Stimulated activated naive CD4-positive, alpha-beta T cell (primary cell): ENCODE results near the gene ASCL2.

Experiments
- DNase-seq, 6 experiments: peaks; one replicate each; lab custom pipeline; 2025; lab: John Stamatoyannopoulos, UW

Gene ASCL2

DNA sequence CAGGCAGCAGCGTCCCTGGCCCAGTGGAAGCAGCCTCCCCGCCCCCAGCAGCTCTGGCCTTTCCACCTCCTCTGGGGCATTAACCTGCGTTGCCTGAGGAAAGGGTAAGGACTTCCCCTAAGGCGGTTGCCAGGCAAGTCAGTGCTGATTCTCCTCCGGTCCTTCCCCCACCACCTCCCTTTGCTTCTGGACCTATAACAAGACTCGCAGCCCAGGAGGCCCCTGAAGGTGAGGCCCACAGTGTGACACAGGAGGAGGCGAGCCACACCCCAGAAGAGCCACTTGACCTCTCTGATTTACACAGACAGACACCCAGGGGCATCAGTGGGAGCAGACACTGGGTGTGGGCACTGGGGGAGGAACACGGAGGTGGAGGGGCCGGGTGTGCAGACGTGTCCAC is 35.4 kb downstream of the ASCL2 start:
- no peak for DNase-seq

DNA sequence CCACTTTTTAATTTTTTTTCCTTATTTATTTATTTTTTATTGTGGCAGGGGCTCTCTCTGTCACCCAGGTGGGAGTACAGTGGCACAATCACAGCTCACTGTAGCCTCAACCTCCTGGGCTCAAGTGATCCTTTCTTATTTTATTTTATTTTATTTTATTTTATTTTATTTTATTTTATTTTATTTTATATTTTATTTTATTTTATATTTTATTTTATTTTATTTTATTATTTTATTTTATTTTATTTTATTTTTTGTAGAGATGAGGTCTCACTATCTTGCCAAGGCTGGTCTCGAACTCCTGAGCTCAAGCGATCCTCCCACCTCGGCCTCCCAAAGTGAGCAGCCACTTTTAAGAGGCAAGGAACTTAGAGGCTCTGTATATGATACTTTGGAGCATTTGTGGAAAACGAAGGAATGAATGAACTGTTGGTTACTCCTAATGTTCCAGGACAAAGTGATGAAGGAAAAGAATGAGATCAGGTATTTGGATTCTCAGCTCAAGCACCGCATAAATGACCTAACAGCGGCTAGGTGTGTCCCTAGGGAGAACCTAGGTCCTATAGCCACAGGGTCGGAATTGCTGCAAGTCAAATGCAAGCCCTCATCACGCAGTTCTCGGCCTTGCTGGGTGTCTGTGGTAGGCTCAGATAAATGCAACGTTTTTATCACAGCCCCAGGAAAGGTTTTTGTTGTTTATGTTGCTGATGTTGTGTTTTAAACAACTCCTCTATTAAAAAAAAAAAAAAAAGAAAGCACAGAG is 36.5 kb downstream of the ASCL2 start:
- DNase-seq, result no peak

DNA sequence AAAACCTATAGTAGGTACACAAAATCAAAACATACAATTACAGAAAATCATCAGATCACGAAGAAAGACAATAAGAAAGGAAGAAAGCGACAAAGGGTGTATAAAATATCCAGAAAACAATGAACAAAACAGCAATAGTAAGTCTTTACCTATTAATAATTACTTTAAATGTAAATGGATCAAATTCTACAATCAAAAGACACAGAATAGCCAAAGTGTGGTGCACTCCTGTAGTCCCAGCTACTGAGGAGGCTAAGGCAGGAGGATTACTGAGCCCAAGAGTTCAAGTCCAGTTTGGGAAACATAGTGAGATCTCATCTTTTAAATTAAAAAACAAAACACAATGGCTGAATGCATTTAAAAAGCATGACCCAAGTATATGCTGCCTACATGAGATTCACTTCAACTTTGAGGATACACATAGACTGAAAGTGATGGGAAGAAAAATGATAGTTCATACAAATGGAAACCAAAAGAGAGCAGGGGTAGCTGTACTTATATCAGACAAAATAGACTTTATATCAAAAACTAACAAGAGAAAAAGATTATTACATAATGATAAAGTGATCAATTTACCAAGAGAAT is 40.6 kb downstream of the ASCL2 start:
- DNase-seq, result no peak

DNA sequence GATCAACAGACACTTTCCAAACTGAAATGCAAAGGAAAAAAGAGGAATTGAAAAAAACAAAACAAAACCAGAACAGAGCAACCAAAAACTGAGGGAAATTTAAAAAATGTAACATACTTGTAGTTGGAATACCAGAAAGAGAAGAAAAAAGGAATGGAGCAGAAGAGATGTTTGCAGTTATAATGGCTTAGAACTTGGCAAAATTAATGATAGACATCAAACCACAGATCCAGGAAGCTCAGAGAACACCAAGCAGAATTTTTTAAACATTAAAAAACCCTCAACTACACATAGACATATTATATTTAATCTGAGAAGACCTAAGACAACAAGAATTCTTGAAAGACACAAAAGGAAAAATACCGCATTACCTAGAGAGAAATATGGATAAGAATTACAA is 46.1 kb downstream of the ASCL2 start:
- no peak for DNase-seq

DNA sequence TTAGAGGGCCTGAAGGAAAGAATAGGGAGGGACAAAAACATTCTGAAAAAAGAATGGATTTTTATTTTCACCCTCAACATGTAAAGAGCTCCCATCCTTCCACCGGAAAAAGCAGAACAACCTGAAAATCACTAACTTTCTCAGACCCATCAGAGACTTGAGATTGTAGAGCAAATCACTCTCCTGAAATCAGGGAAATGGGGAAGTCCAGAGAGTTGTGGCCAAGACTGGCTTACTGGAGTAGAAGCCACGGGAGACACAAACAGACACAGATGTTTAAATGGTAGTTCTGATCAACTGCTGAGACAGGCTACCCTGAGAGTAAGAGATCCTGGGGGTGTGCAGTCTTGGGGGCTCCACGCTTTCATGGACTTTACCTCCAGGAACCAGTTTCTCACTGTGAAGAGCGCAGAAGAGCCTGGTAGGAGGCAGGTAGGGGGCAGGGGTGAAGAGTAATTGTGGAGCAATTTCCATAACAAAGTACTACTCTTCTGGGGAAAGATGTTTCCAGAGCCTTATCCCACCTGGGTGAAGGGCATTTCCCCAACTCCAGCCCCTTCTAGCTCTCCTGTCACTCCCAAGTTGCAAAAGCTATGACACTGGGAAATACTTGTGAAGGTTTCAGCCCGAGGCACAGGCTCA is 47.1 kb downstream of the ASCL2 start:
- no peak for DNase-seq

DNA sequence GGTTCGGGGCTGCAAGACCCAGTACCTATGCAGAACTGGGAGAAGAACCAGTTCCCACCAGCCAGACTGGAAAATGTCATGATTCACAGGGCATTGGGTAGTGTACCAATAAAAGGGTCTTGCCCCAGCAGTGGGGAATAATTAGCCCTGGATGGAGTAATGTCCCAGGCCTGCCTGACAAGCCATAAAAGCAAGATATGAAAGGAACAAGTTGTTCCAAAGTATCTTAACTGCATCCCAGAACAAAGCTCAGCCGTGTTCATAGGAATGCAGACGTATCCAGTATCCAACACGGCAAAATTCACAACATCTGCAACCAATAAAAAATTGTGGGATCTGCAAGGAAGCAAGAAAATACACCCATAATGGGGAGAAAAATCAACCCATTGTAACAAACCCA is 47.9 kb downstream of the ASCL2 start:
- DNase-seq, result no peak

DNA sequence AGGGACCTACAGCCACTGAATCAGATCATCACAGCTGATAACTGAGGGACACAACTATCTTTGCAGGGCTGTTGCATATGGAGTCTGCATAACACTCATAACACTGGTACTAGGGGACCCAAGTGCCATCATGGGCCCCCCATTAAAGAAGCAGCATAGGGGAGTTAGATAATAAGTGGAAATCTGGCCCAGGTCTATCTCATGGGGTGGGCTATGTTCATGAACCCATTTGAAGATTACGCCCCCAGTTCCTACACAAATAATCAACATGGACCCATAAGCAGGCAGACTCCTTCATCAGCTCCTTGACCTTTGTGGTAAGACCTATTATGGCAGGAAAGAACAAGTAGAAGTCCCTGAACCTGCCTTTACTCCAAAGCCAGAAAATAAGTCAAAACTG is 48.8 kb downstream of the ASCL2 start:
- no peak for DNase-seq

DNA sequence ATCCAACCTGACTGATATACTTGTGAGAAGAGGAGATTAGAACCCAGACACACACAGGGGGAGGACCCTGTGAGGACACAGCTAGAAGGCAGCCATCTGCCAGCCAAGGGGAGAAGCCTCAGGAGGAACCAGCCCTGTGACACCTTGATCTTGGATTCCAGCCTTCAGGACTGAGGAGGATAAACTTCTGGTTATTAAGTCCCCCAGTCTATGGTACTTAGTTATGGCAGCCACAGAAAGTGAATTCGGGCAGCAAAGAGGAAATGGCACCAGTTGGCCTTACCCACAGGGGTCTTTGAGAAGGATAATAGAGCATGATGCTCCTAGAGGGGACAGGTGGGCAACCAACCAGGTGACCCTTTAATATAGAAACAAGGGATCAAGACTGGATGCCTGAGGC is 49.4 kb downstream of the ASCL2 start:
- DNase-seq, result no peak

DNA sequence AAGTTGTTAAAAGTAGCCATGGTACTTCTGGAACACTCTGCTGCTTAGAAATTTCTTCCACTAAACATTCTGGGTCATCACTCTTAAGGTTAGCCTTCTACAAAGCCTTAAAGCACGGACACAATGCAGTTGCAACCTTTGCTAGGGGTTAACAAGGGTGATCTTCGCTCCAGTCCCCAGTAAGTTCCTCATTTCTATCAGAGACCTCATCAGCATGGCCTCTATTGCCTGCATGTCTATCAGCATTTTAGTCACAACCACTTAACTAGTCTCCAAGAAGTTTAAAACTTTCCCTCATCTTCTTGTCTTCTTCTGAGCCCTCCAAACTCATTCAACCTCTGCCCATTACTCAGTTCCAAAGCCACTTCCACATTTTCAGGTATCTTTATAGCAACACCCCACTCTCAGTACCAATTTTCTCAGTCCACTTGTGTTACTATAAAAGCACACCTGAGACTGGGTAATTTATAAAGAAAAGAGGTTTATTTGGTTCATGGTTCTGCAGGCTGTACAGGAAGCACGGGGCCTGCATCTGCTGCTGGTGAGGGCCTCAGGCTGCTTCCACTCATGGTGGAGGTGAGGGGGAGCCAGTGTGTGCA is 50.1 kb downstream of the ASCL2 start:
- DNase-seq, result no peak

DNA sequence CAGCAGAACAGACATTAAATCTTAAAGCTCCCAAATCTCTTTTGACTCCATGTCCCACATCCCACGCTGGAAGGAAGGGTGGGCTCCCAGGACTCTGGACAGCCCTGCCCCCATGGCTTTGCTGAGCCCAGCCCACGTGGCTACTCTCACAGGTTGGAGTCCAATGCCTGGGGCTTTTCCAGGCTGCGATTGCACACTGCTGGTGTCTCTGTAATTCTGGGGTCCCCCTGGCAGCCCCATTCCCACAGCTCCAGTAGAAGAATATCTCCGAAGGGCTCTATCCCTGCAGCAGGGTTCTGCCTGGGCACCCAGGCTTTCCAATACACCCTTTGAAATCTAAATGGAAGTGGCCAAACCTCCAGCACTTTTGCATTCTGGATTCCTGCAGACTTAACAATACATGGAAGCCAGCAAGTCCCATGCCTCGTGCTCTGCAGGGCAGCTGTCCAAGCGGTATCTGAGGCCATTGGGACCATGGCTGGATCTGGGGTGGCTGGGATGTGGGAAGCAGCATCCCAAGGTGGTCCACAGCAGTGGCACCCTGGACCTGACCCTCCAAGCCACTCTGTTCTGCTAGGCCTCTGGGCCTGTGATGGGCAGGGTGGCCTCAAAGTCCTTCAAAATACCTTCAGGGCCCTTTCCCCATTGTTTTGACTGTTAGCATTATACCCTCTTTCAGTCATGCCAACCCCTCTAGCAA is 50.9 kb downstream of the ASCL2 start:
- no peak for DNase-seq
